HepG2 (cell line): ENCODE results near the gene SAMD14. TPM values are rescaled to one million over a fixed set of nuclear protein-coding genes. Genes with fewer than 3 reads are reported as not detected.

Experiments
- ATF1 ChIP-seq: IDR thresholded peaks from 2 replicates; pipeline ENCODE4 v1.6.1; 2016; ENCODE audit warnings: mild to moderate bottlenecking, control low read depth
- CBFB ChIP-seq: sonication (generic); formaldehyde crosslinking; IDR thresholded peaks from 2 replicates; pipeline ENCODE4 v1.4.0; 2020; ENCODE audit warnings: missing genetic modification reagents
- FOXA3 ChIP-seq: IDR thresholded peaks from 2 replicates; pipeline ENCODE4 v1.6.1; 2016; ENCODE audit warnings: missing genetic modification reagents, missing compliant biosample characterization
- NBN ChIP-seq: fragments of 450-650 bp; conservative IDR thresholded peaks from 2 replicates; pipeline ENCODE4 v1.6.1; 2017
- PRPF4 ChIP-seq: fragments of 200-400 bp; formaldehyde crosslinking; IDR thresholded peaks from 2 replicates; pipeline ENCODE4 v1.6.1; 2016; ENCODE audit warnings: low read length, low read depth; ENCODE audit not compliant: poor library complexity, severe bottlenecking
- RORA ChIP-seq: sonication (generic); formaldehyde crosslinking; IDR thresholded peaks from 2 replicates; pipeline ENCODE4 v1.5.0; 2020; ENCODE audit warnings: mild to moderate bottlenecking, missing genetic modification reagents, moderate library complexity
- XRCC5 ChIP-seq: fragments of 200-400 bp; formaldehyde crosslinking; optimal IDR thresholded peaks from 2 replicates; pipeline ENCODE3; 2017; ENCODE audit warnings: mild to moderate bottlenecking, low read length
- ZBTB49 ChIP-seq: sonication (generic); formaldehyde crosslinking; IDR thresholded peaks from 2 replicates; pipeline ENCODE4 v1.4.0; 2020; ENCODE audit warnings: missing genetic modification reagents, borderline replicate concordance
- ZNF101 ChIP-seq: sonication (generic); formaldehyde crosslinking; IDR thresholded peaks from 2 replicates; pipeline ENCODE4 v1.4.0; 2020; ENCODE audit warnings: mild to moderate bottlenecking, low read depth, missing genetic modification reagents, borderline replicate concordance
- ZNF224 ChIP-seq: sonication (generic); formaldehyde crosslinking; IDR thresholded peaks from 2 replicates; pipeline ENCODE4 v1.5.0; 2020; ENCODE audit warnings: mild to moderate bottlenecking, missing genetic modification reagents
- ZNF264 ChIP-seq: sonication (generic); formaldehyde crosslinking; IDR thresholded peaks from 2 replicates; pipeline ENCODE4 v1.4.0; 2020; ENCODE audit warnings: missing genetic modification reagents
- ZNF292 ChIP-seq: sonication (generic); formaldehyde crosslinking; IDR thresholded peaks from 2 replicates; pipeline ENCODE4 v1.8.1; 2022; ENCODE audit warnings: mild to moderate bottlenecking, low read depth, missing genetic modification reagents, borderline replicate concordance
- ZNF430 ChIP-seq: sonication (generic); formaldehyde crosslinking; IDR thresholded peaks from 2 replicates; pipeline ENCODE4 v1.9.0; 2021; ENCODE audit warnings: mild to moderate bottlenecking, missing genetic modification reagents
- ZNF782 ChIP-seq: sonication (generic); formaldehyde crosslinking; IDR thresholded peaks from 2 replicates; pipeline ENCODE4 v1.4.0; 2020; ENCODE audit warnings: missing genetic modification reagents, mild to moderate bottlenecking, borderline replicate concordance
- ZNF816 ChIP-seq: sonication (generic); formaldehyde crosslinking; IDR thresholded peaks from 2 replicates; pipeline ENCODE4 v1.8.0; 2022; ENCODE audit warnings: missing genetic modification reagents, mild to moderate bottlenecking, borderline replicate concordance
- ZSCAN22 ChIP-seq: sonication (generic); formaldehyde crosslinking; IDR thresholded peaks from 2 replicates; pipeline ENCODE4 v1.4.0; 2020; ENCODE audit warnings: mild to moderate bottlenecking, missing genetic modification reagents
- polyA plus RNA-seq, 8 experiments: library from polyadenylated mRNA; depleted of rRNA in 3 of 8; stranded (reverse) in 7 of 8; unstranded in 1 of 8; fragments of >200 nt; fragmentation: Illumina TruSeq in 4 of 8; extraction: Trizol in 4 of 8; gene quantifications; 2 replicates each; pipeline versions ENCODE4 v1.2.1 to v1.2.3, GENCODE V29; 2011 to 2016; ENCODE audit warnings: low read depth in 4 of 8, missing spikeins in 1 of 8, mixed read lengths in 1 of 8; ENCODE audit not compliant: insufficient read depth in 1 of 8
- total RNA-seq, 5 experiments: library from RNA; depleted of rRNA; stranded (reverse); fragments of >200 nt; fragmentation: Illumina TruSeq; extraction: Trizol; gene quantifications; 2 replicates each; pipeline ENCODE4 v1.2.3, GENCODE V29; 2016; ENCODE audit warnings: low read depth in 1 of 5
- TF ChIP-seq, protein P1 (sequence below): sonication (generic); formaldehyde crosslinking; IDR thresholded peaks from 2 replicates; pipeline ENCODE4 v1.5.0; 2020; ENCODE audit warnings: mild to moderate bottlenecking, missing genetic modification reagents
- TF ChIP-seq, protein P2 (sequence below): fragments of 450-650 bp; IDR thresholded peaks from 2 replicates; pipeline ENCODE4 v1.6.1; 2017
- TF ChIP-seq, protein P3 (sequence below): sonication (generic); formaldehyde crosslinking; conservative IDR thresholded peaks from 2 replicates; pipeline ENCODE4 v1.8.0; 2022; ENCODE audit warnings: low read depth, missing genetic modification reagents
- TF ChIP-seq, protein P4 (sequence below): sonication (generic); formaldehyde crosslinking; IDR thresholded peaks from 2 replicates; pipeline ENCODE4 v1.5.0; 2020; ENCODE audit warnings: mild to moderate bottlenecking, missing genetic modification reagents, moderate library complexity

Gene SAMD14
- total and polyA plus RNA-seq, 2 of the 13 experiments (the other 11 are each of a cell fraction or from before 2014, with no cell fraction given): 0.07 to 0.22 TPM

GRCh38 chr17:50151937-50152547 lies 22.1 kb upstream of the SAMD14 start (continued):
- TF ChIP-seq, protein P1, sequence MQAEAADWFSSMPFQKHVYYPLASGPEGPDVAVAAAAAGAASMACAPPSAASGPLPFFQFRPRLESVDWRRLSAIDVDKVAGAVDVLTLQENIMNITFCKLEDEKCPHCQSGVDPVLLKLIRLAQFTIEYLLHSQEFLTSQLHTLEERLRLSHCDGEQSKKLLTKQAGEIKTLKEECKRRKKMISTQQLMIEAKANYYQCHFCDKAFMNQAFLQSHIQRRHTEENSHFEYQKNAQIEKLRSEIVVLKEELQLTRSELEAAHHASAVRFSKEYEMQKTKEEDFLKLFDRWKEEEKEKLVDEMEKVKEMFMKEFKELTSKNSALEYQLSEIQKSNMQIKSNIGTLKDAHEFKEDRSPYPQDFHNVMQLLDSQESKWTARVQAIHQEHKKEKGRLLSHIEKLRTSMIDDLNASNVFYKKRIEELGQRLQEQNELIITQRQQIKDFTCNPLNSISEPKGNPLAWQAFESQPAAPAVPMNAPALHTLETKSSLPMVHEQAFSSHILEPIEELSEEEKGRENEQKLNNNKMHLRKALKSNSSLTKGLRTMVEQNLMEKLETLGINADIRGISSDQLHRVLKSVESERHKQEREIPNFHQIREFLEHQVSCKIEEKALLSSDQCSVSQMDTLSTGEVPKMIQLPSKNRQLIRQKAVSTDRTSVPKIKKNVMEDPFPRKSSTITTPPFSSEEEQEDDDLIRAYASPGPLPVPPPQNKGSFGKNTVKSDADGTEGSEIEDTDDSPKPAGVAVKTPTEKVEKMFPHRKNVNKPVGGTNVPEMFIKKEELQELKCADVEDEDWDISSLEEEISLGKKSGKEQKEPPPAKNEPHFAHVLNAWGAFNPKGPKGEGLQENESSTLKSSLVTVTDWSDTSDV: no peak
- TF ChIP-seq ZSCAN22 (CRISPR knock-in tag) (no peak), ZNF782 (CRISPR knock-in tag) (no peak), XRCC5 (peak; percentile 95), CBFB (CRISPR knock-in tag) (peak; percentile 22; the same call in 1 of the 2 replicates), NBN (no peak), ZNF430 (peak; percentile 63; the same call in 1 of the 2 replicates), FOXA3 (CRISPR knock-in tag) (peak; percentile 37; the same call in 1 of the 2 replicates), ZNF264 (CRISPR knock-in tag) (no peak), ZNF224 (no peak), ZNF816 (no peak), PRPF4 (peak; percentile 72), ZBTB49 (CRISPR knock-in tag) (no peak), RORA (CRISPR knock-in tag) (no peak), ATF1 (no peak), ZNF101 (CRISPR knock-in tag) (0 out of 2 replicates have a peak, but pooled peaks have one; percentile 41), ZNF292 (CRISPR knock-in tag) (peak; percentile 94)
- TF ChIP-seq, protein P2, sequence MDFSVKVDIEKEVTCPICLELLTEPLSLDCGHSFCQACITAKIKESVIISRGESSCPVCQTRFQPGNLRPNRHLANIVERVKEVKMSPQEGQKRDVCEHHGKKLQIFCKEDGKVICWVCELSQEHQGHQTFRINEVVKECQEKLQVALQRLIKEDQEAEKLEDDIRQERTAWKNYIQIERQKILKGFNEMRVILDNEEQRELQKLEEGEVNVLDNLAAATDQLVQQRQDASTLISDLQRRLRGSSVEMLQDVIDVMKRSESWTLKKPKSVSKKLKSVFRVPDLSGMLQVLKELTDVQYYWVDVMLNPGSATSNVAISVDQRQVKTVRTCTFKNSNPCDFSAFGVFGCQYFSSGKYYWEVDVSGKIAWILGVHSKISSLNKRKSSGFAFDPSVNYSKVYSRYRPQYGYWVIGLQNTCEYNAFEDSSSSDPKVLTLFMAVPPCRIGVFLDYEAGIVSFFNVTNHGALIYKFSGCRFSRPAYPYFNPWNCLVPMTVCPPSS: no peak
- TF ChIP-seq, protein P3, sequence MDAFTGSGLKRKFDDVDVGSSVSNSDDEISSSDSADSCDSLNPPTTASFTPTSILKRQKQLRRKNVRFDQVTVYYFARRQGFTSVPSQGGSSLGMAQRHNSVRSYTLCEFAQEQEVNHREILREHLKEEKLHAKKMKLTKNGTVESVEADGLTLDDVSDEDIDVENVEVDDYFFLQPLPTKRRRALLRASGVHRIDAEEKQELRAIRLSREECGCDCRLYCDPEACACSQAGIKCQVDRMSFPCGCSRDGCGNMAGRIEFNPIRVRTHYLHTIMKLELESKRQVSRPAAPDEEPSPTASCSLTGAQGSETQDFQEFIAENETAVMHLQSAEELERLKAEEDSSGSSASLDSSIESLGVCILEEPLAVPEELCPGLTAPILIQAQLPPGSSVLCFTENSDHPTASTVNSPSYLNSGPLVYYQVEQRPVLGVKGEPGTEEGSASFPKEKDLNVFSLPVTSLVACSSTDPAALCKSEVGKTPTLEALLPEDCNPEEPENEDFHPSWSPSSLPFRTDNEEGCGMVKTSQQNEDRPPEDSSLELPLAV (CRISPR knock-in tag): no peak
- TF ChIP-seq, protein P4, sequence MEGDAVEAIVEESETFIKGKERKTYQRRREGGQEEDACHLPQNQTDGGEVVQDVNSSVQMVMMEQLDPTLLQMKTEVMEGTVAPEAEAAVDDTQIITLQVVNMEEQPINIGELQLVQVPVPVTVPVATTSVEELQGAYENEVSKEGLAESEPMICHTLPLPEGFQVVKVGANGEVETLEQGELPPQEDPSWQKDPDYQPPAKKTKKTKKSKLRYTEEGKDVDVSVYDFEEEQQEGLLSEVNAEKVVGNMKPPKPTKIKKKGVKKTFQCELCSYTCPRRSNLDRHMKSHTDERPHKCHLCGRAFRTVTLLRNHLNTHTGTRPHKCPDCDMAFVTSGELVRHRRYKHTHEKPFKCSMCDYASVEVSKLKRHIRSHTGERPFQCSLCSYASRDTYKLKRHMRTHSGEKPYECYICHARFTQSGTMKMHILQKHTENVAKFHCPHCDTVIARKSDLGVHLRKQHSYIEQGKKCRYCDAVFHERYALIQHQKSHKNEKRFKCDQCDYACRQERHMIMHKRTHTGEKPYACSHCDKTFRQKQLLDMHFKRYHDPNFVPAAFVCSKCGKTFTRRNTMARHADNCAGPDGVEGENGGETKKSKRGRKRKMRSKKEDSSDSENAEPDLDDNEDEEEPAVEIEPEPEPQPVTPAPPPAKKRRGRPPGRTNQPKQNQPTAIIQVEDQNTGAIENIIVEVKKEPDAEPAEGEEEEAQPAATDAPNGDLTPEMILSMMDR (CRISPR knock-in tag): peak; percentile 43
